Limb (tissue), 2 donors: ENCODE results near the gene NFYA.
"Not testable (repeated sequence)": the region's sequence is repeated elsewhere in the genome, so short reads cannot be mapped to it uniquely, and the experiment has no call there.

ENCODE experiments used
- DNase-seq, 2 donors: peaks; one replicate each; pipeline ENCODE4 v3.0.0-alpha.2; 2016; ENCODE audit errors: extremely low spot score in 2 of 2

The NFYA gene

DNA sequence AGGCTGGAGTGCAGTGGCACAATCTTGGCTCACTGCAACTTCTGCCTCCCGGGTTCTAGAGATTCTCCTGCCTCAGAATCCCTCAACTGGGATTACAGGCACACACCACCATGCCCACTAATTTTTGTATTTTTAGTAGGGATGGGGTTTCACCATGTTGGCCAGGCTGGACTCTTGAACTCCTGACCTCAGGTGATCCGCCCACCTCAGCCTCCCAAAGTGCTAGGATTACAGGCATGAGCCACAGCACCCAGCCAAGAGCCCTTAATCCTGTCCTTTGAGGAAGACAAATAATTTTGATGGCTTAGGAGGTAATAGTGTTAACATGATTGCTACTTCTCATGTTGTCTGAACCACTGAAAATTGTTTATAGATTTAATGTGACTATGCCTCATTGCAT, 42.3 kb downstream of the NFYA start:
- DNase-seq, result not testable (repeated sequence)

DNA sequence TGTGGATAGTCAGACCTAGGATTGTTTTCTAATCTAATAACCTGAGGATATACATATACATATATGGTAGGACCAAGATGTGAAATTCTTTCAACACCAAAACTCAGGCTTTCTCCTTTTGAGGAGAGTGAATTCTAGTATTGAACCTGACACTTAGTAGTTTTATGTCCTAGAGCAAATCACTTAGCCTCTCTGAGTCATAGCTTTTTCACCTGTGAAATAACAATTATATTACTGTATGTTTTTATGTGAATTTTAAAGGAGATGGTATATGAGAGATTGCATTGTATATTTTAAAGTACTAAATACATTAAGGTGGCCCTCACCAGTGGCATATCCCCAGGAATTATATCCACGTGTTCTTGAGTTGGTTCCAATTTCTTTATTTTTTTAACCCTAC, 46.7 kb downstream of the NFYA start:
- DNase-seq, result no peak

DNA sequence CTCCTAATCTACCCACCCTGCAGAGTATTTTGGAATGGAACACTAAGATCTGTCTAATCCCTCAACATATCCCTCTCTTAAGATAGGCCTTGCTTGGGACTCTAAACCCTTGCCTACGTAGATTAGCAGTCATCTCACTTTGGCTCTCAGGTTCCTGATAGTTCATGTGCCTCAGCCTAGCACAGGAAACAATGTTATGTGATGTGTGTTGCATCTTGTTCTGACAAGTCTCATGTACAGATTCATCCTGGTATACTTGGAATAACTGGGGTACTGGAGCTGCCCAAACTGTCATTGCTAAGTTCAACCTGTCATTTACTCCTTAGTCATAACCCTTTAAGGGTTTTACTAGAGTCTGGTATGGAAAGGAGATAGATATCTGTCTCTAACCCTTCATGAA, 47.3 kb downstream of the NFYA start:
- DNase-seq, result no peak

- DNase-seq, result no peak
Observed at GRCh38 chr6:41122373-41122772, 49.6 kb downstream of the NFYA start.

DNA sequence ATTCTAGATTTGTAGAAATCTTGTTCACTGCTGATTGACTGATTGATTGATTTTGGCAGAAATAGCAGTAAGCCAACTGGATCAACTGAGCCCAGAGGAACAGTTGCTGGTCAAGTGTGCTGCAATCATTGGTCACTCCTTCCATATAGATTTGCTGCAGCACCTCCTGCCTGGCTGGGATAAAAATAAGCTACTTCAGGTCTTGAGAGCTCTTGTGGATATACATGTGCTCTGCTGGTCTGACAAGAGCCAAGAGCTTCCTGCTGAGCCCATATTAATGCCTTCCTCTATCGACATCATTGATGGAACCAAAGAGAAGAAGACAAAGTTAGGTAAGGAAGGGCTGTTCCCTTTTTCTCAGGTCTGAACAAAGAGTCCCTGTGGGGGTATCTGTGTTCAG, 50.1 kb downstream of the NFYA start:
- no peak for DNase-seq

DNA sequence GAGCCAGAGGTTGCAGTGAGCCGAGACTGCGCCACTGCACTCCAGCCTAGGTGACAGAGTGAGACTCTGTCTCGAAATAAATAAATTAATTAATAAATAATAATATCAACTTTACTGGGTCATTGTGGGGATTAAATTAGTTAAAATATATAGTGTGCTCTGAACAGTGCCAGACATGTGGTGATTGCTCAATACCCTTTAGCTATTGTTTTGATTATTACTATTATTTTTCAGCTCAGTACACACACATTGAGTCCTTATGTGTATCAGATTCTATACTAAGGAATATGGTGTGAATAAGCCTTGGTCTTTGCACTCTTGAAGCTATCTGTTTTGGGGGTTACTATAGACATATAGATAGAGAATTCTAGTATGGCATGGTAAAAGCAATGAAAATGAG, 52.5 kb downstream of the NFYA start:
- no peak for DNase-seq

DNA sequence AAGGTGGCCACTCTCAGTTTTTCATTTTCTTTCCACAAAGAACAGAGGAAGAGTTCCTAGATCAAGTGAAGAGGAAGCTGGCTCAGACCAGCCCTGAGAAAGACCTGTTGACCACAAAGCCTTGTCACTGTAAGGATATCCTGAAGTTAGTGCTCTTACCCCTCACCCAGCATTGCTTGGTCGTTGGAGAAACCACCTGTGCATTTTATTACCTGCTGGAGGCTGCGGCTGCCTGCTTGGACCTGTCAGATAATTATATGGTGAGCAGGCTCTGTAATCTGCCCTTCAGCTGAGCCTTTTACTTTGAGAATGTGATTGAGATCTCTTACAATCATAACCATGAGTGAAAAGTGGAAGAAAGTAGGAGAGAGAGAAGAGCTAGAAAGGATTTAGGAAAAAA, 59.5 kb downstream of the NFYA start:
- no peak for DNase-seq

- DNase-seq, result no peak
Observed at GRCh38 chr6:41135062-41135832, 62.5 kb downstream of the NFYA start.

- DNase-seq, result no peak
Observed at GRCh38 chr6:41136911-41137310, 64.1 kb downstream of the NFYA start.

GRCh38 chr6:41147917-41148316, 75.1 kb downstream of the NFYA start:
- DNase-seq, result no peak
